Measurements from ENCODE around the gene TP53.
"Not testable (repeated sequence)": the region's sequence is repeated elsewhere in the genome, so short reads cannot be mapped to it uniquely, and the experiment has no call there.

The TP53 gene

GRCh38 chr17:7673239-7673638, 14.1 kb downstream of the TP53 start:
- DNase-seq = no peak

GRCh38 chr17:7668482-7668881, 18.8 kb downstream of the TP53 start:
- DNase-seq = no peak

GRCh38 chr17:7667656-7668406, 19.5 kb downstream of the TP53 start:
- DNase-seq = no peak

GRCh38 chr17:7656958-7657609, 30.2 kb downstream of the TP53 start:
- DNase-seq = no peak

- DNase-seq = no peak
Observed at GRCh38 chr17:7655541-7655840, 31.8 kb downstream of the TP53 start.

GRCh38 chr17:7654832-7655540, 32.3 kb downstream of the TP53 start:
- DNase-seq = no peak

- no peak for DNase-seq
Observed at GRCh38 chr17:7652388-7653356, 34.6 kb downstream of the TP53 start.

GRCh38 chr17:7651665-7652387, 35.5 kb downstream of the TP53 start:
- DNase-seq = no peak

GRCh38 chr17:7651097-7651664, 36.1 kb downstream of the TP53 start:
- no peak for DNase-seq

- peak; percentile 85 for DNase-seq
Observed at GRCh38 chr17:7650509-7651096, 36.7 kb downstream of the TP53 start, which contains the start of gene ATP1B2. TSS of gene ATP1B2 (plus strand) at chr17:7650926. CDS start at chr17:7651519, 593 bp downstream.

- no peak for DNase-seq
Observed at GRCh38 chr17:7647018-7647417, 40.3 kb downstream of the TP53 start.

GRCh38 chr17:7646457-7646856, 40.8 kb downstream of the TP53 start:
- no peak for DNase-seq

- no peak for DNase-seq
Observed at GRCh38 chr17:7644775-7645174, 42.5 kb downstream of the TP53 start.

- DNase-seq = not testable (repeated sequence)
Observed at GRCh38 chr17:7641635-7642034, 45.7 kb downstream of the TP53 start.

GRCh38 chr17:7640783-7641182, 46.5 kb downstream of the TP53 start:
- no peak for DNase-seq

- no peak for DNase-seq
Observed at GRCh38 chr17:7636163-7636562, 51.1 kb downstream of the TP53 start.

- no peak for DNase-seq
Observed at GRCh38 chr17:7634384-7634783, 52.9 kb downstream of the TP53 start.

GRCh38 chr17:7633093-7633492, 54.2 kb downstream of the TP53 start:
- DNase-seq = no peak

- DNase-seq = no peak
Observed at GRCh38 chr17:7632492-7632894, 54.8 kb downstream of the TP53 start.

GRCh38 chr17:7631398-7632380, 55.6 kb downstream of the TP53 start:
- DNase-seq = no peak

All from effector CD8-positive, alpha-beta T cell (primary cell).